Memory B cell (primary cell): ENCODE results near the gene USF2.
"Not testable (repeated sequence)": the region's sequence is repeated elsewhere in the genome, so short reads cannot be mapped to it uniquely, and the experiment has no call there.

Experiments used
- ATAC-seq: fragments of 150-1000 bp; cut with Tn5 transposase; 2 replicates; pipeline ENCODE4 v1.10.0; 2021; ENCODE audit warnings: low read depth, mild to moderate bottlenecking, moderate library complexity
- DNase-seq, 2 donors: peaks; one replicate each; pipeline ENCODE4 v3.0.0; 2022; ENCODE audit warnings: low spot score in 2 of 2
- H3K27ac Mint-ChIP-seq: one replicate; pipeline ENCODE4 v1.8.0; 2022; ENCODE audit warnings: mild to moderate bottlenecking, moderate library complexity, mixed read lengths
- H3K27me3 Mint-ChIP-seq: one replicate; pipeline ENCODE4 v1.8.0; 2022; ENCODE audit warnings: mixed read lengths
- H3K36me3 Mint-ChIP-seq: one replicate; pipeline ENCODE4 v1.8.0; 2022; ENCODE audit warnings: mild to moderate bottlenecking, mixed read lengths
- H3K4me1 Mint-ChIP-seq: one replicate; pipeline ENCODE4 v1.8.0; 2022; ENCODE audit warnings: mixed read lengths
- H3K4me3 Mint-ChIP-seq: one replicate; pipeline ENCODE4 v1.8.0; 2022; ENCODE audit warnings: mild to moderate bottlenecking, moderate library complexity, mixed read lengths
- H3K9me3 Mint-ChIP-seq: one replicate; pipeline ENCODE4 v1.8.0; 2022; ENCODE audit warnings: mixed read lengths

USF2 gene, protein sequence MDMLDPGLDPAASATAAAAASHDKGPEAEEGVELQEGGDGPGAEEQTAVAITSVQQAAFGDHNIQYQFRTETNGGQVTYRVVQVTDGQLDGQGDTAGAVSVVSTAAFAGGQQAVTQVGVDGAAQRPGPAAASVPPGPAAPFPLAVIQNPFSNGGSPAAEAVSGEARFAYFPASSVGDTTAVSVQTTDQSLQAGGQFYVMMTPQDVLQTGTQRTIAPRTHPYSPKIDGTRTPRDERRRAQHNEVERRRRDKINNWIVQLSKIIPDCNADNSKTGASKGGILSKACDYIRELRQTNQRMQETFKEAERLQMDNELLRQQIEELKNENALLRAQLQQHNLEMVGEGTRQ

DNA sequence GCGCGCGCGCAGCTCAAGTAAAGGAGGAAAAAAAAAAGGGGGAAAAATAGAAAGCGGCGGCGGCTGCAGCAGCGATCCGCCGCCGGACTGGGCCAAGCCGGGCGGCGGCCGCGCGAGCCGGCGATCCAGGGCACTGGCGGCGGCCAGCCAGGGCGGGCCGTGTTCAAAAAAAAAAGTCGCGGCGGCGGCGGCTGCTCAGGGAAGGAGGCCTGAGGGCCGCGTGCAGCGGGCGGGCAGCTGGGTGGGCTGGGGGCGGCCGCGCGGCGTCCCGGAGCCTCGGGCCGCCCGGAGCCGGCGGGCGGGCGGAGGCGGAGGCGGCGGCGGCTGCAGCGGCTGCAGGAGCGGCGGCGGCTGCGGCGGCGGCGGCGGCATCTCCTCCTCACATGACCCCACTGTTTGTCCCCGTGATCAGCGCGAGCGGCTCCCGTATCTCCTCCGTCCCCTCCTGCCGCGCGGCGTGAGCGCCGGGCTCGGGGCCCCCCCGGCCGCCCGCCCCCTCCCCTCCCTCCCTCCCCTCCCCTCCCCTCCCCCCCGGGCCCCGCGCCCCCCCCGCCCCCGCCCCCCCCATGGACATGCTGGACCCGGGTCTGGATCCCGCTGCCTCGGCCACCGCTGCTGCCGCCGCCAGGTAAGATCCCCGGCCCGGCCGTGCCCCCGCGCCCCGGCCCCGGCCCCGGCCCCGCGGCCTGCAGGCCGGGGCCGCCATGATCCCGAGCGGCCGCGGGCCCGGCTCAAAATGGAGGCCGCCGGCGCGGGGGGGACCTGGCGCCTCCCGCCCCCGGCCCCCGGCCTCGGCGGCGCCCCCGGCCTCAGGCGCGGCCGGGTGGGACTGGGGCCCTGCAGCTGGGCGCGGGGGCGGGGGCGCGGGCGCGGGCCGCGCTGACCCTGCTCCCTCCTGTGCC, at the start of gene USF2:
Gene USF2 (plus strand): TSS at position 427 of the 902 bp plus-strand sequence. CDS start 140 bp downstream, at position 567.
- H3K4me3 Mint-ChIP-seq, result peak within 1 kb of the TSS; percentile 92
- no peaks in the 10 kb centered on the region for H3K27me3 Mint-ChIP-seq
- no peaks in the 10 kb centered on the region for H3K9me3 Mint-ChIP-seq
- DNase-seq (peak; percentile 56 to 65), ATAC-seq (peak; percentile 49)
- peaks cover 13% of the 10 kb centered on the region for H3K36me3 Mint-ChIP-seq
- peaks cover 41% of the 10 kb centered on the region for H3K4me1 Mint-ChIP-seq
- H3K27ac Mint-ChIP-seq, result peak within 1 kb of the TSS; percentile 87

DNA sequence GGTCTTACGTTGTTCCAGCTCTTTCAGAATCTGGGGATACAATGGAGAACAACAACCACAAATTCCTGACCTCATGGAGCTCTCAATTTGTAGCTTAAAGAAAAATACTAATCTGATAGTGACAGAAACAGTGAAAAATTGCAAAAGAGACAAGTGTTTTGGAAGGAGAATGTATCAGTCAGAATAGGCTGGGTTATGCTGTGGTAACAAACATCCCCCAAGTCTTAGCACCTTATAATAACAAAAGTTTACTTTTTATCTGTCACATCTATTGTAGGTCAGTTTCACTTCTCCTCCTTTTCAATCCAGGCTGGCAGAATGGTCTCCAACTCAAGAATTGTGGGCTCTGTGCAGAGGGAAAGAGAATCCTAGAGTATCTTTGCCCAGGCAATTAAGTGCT, 49.8 kb upstream of the USF2 start:
- ATAC-seq, result no peak
- no peaks in the 10 kb centered on the region for H3K27me3 Mint-ChIP-seq
- peaks cover 21% of the 10 kb centered on the region for H3K4me1 Mint-ChIP-seq
- H3K27ac Mint-ChIP-seq, result no peak overlapping the region
- H3K9me3 Mint-ChIP-seq, result peaks cover 3% of the 10 kb centered on the region
- DNase-seq, result no peak
- no peaks in the 10 kb centered on the region for H3K36me3 Mint-ChIP-seq
- H3K4me3 Mint-ChIP-seq, result no peak overlapping the region

DNA sequence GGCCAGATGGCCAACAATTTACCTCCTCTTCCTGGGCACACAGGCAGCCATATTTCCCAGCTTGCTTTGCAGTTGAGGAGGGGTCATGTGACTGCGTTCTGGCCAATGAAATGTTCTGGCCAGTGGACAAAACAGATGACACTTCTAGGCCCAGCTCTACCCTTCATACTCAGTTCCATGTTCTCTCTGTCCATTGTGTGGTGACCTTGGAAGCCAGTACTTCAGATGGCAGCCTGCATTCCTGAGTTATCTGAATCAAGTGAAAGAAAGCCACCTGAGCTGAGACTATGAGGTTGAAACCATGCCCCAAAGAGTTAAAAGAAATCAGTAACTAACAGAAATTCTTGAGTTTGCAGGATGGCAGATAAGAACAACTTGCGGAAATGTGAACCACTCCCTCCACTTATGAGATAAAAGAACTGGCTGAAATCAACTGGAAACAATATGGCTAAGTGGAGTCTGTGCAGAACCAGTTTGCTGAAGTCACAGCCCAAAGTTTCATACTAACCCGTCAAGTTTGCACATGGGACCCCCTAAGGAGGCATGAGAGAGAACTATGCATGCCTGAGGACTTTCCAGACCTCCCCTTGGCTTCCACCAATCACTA, 48.3 kb upstream of the USF2 start:
- Mint-ChIP-seq H3K27me3 (no peaks in the 10 kb centered on the region), H3K4me1 (peaks cover 17% of the 10 kb centered on the region), H3K36me3 (no peaks in the 10 kb centered on the region), H3K9me3 (peaks cover 3% of the 10 kb centered on the region), H3K27ac (no peak overlapping the region), H3K4me3 (no peak overlapping the region)
- DNase-seq, result no peak
- no peak for ATAC-seq

DNA sequence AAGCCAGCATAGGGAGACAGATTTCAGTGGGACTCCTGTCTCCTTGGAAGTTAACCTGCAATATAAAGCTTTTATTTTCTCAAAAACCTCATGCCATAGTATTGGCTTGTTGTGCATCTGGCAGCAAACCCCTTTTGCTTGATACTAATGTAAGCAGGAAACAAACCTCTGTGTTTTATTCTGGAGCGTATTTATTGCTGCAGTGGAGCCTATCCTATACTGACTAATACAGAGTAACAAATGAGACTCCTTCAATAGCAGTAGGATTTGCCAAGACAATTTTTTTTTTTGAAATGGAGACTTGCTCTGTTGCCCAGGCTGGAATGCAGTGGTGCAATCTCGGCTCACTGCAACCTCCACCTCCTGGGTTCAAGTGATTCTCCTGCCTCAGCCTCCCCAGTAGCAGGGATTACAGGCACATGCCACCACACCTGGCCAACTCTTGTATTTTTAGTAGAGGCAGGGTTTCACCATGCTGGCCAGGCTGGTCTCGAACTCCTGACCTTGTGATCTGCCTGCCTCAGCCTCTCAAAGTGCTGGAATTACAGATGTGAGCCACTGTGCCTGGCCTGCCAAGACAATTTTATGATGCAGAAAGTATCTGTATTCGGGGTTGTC, 47.7 kb upstream of the USF2 start:
- not testable (repeated sequence) for H3K27me3 Mint-ChIP-seq, ATAC-seq, H3K27ac Mint-ChIP-seq, DNase-seq, H3K36me3 Mint-ChIP-seq, H3K4me3 Mint-ChIP-seq, H3K9me3 Mint-ChIP-seq
- peaks cover 18% of the 10 kb centered on the region for H3K4me1 Mint-ChIP-seq

DNA sequence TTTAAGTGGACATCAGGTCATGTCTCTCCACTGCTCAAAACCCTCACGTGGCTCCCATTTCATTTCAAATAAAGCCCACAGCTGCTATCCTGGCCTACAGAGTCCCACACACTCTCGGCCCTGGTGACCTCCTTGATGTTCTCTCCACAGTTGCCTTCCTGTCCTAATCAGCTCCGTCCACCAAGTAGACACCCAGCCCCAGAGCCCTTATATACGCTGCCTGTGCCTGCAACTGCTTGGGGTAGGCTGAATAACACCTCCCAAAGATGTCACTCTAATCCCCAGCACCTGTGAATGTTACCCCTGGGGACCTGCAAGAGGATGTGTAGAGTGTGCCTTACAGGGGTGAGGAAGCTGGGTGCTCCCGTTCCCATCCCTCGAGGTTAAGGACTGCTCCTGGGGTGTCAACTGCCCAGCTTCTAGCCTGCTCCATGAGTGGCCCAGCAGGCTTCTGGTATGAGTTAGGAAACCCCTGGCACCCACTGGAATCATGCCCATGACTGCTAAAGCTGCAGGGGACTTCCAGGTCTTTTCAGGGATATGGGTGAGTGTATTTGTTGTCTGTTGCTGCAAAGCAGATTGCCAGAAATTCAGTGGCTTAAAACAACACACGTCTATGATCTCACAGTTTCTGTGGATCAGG, 46.3 kb upstream of the USF2 start:
- Mint-ChIP-seq H3K9me3 (peaks cover 3% of the 10 kb centered on the region), H3K36me3 (no peaks in the 10 kb centered on the region), H3K27ac (no peak overlapping the region), H3K27me3 (no peaks in the 10 kb centered on the region), H3K4me3 (no peak overlapping the region), H3K4me1 (peaks cover 11% of the 10 kb centered on the region)
- DNase-seq (no peak), ATAC-seq (no peak)

DNA sequence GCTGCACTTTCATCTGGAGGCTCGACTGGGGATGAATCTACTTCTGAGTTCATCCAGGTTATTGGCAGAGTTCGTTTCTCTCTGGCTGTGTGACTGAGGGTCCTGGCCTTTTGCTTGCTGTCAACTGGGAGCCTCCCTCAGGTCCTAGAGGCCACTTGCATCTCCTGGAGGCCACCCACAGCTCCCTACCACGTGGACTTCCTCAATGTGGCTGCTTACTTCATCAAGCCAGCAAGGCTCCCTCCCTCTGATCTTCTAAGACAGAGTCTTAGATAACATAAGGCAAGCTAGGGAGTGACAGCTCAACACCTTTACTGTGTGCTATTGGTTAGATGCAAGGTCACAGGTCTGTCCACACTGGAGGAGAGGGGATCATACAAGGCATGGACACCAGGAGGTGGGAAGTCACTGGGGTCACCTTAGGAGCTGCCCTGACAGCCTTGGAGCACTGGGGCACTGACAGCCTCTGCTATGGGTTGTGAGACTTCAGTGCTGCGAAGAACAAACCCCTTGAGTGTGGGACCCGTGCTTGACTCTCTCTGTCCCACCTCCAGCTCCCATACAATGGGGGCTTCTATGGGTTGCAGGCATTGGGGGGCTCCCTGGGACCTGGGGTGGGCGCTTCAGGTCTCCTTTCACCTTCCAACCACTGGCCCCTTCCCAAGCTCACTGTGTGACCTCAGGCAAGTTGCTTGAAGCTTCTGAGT, 45.5 kb upstream of the USF2 start:
- Mint-ChIP-seq H3K27ac (no peak overlapping the region), H3K9me3 (peaks cover 3% of the 10 kb centered on the region), H3K36me3 (no peaks in the 10 kb centered on the region), H3K4me3 (no peak overlapping the region), H3K4me1 (peaks cover 11% of the 10 kb centered on the region), H3K27me3 (no peaks in the 10 kb centered on the region)
- no peak for ATAC-seq
- no peak for DNase-seq

DNA sequence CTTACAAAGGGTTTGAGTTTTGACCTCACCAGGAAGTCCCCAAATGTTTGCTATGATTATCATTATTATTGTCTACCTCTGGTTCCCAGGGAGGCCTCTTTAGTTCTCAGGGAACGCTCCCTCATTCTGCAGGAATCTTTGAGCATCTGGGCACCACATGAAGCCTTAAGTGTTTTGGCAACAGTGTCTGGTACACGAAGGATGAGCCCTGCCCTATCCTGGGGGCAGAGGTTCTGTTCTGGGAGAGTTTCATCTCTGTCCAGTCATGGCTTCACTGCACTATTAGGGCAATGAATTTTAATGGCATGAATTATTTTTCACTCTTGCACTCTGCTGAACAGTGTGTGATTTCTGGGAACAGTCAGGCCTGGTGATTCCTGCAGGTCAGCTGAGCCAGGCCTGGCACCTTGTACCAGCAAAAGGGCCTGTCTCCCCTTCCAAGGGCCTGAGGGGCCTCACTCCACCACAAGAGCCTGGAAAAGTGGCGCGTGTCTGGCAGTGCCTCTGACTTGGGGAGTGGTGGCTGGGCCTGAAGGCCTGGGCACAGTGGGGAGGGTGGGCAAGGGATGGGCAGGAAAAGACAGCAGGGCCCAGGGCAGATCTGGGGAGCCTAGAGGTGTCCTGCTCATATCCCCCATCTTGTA, 44.8 kb upstream of the USF2 start:
- H3K27ac Mint-ChIP-seq, result no peak overlapping the region
- H3K4me3 Mint-ChIP-seq, result no peak overlapping the region
- ATAC-seq (no peak), DNase-seq (no peak)
- H3K9me3 Mint-ChIP-seq, result peaks cover 3% of the 10 kb centered on the region
- H3K36me3 Mint-ChIP-seq, result no peaks in the 10 kb centered on the region
- H3K4me1 Mint-ChIP-seq, result peaks cover 11% of the 10 kb centered on the region
- no peaks in the 10 kb centered on the region for H3K27me3 Mint-ChIP-seq

DNA sequence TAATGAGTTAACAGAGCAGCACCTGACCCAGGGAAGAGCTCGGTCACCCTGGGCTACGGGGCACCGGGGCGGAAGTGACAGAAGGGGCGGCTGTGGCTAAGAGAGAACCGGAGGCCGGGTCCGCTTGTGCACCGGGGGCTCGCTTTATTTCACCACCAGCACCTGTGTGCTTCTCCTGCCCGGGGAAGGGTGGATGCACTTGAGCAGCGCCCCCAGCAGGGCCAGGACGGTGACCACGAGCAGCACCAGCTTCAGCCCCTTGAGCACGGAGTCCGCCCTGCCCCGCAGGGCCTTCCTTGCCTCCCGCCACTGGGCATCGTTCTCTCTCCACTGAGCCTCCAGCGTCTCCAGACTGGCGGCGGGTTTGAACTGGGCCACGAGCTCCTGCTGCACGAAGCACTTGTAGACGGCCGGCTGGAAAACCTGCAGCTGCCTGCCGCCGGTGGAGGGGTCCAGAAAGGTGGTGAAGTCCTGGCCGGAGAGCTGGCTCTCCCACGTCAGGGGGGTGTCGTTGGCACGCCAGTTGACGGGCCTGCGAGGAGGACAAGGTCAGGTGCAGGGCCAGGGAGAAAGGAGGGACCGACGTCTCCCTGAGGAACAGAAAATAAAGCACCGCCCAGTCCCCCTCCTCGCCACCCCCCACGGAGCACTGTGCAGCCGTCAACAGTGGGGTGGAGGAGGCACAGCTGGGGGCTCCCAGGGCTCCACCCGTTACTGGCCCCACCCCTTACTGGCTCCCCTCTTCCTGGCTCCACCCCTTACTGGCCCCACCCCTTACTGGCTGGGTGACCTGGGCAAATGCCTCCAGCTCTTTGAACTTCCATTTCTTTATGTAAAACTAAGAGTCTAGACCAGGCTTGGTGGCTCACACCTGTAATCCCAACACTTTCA, 43.8 kb upstream of the USF2 start:
- Mint-ChIP-seq H3K4me1 (peaks cover 8% of the 10 kb centered on the region), H3K27ac (peak overlapping the region; percentile 45), H3K27me3 (no peaks in the 10 kb centered on the region), H3K9me3 (no peaks in the 10 kb centered on the region), H3K4me3 (peak overlapping the region; percentile 44), H3K36me3 (no peaks in the 10 kb centered on the region)
- DNase-seq (no peak), ATAC-seq (peak; percentile 93)

DNA sequence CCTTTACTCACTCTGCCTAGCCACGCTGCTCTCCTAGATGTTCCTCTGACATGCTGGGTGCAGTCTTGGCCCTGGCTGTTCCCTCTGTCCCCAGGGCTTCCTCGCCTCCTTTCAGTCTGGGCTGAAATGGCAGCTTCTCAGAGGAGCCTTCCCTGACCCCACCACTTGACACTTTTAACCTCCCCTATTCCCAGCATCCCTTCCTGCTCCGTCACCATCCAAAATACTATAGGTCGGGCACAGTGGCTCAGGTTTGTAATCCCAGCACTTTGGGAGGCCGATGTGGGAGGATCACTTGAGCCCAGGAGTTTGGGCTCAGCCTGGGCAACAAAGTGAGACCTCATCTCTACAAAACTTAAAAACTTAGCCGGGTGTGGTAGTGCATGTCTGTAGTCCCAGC, 42.8 kb upstream of the USF2 start:
- no peaks in the 10 kb centered on the region for H3K9me3 Mint-ChIP-seq
- H3K27me3 Mint-ChIP-seq, result no peaks in the 10 kb centered on the region
- no peak overlapping the region for H3K4me3 Mint-ChIP-seq
- DNase-seq (no peak), ATAC-seq (no peak)
- H3K36me3 Mint-ChIP-seq, result no peaks in the 10 kb centered on the region
- peaks cover 8% of the 10 kb centered on the region for H3K4me1 Mint-ChIP-seq
- H3K27ac Mint-ChIP-seq, result peak overlapping the region; percentile 45

DNA sequence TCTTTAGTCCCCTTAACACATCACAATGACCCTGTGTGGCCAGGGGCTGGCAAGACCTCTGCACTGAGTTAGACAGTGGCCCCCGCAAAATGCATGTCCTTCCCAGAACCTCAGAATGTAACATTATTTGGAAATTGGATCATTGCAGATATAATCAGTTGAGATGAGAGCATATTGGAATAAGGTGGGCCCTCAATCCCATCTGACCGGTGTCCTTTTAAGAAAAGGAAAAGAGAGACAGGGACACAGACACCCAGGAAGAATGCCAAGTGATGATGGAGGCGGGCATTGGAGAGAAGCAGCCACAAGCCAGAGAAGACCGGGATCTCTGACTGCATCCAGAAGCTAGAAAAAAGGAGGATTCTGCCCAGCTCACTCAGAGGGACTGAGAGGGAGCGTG, 42.0 kb upstream of the USF2 start:
- H3K36me3 Mint-ChIP-seq, result no peaks in the 10 kb centered on the region
- H3K9me3 Mint-ChIP-seq, result no peaks in the 10 kb centered on the region
- H3K4me3 Mint-ChIP-seq, result no peak overlapping the region
- H3K4me1 Mint-ChIP-seq, result peaks cover 8% of the 10 kb centered on the region
- no peak overlapping the region for H3K27ac Mint-ChIP-seq
- DNase-seq (no peak), ATAC-seq (no peak)
- H3K27me3 Mint-ChIP-seq, result no peaks in the 10 kb centered on the region

DNA sequence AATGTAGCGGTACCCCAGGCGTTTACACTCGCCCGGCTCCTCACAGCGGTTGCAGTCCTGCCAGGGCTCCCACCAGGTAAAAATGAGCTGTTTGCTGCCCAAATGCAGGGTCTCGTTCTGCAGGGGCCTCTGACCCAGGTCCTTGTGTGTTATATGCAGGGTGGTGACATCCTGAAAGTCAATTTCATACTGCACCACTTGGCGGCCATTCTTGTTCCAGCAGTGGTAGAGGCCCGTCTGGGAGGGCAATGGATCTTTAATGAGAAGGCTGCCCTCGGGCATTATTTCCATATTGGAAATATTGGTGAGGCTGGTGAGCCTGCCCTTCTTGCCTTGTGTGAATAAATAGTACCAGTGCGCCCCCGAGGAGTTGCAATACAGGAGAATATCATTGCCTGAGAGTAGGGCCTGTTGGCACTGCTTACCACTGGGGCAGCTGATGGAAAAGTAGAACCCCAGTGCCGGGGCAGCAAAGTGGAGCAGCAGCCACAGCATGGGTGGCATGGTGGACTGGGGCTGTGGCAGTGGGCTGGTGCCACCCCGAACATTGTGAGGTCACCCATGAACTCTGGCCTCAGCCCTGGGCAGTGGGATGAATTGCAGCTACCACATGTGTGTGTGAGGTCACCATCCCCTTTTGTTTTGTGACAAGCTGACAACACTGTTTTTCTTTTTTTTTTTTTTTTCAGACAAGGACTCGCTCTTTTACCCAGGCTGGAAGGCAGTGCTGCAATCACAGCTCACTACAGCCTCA, 40.4 kb upstream of the USF2 start, which contains the start of gene FAM187B:
Gene FAM187B (minus strand): TSS at position 563 of the 754 bp plus-strand sequence. CDS start 59 bp downstream, at position 504.
- peaks cover 14% of the 10 kb centered on the region for H3K4me1 Mint-ChIP-seq
- H3K27ac Mint-ChIP-seq, result no peak within 1 kb of the TSS
- H3K4me3 Mint-ChIP-seq, result no peak within 1 kb of the TSS
- peaks cover 1% of the 10 kb centered on the region for H3K27me3 Mint-ChIP-seq
- DNase-seq (no peak), ATAC-seq (no peak)
- no peaks in the 10 kb centered on the region for H3K9me3 Mint-ChIP-seq
- H3K36me3 Mint-ChIP-seq, result no peaks in the 10 kb centered on the region
